GM19328 (cell line): Measurements from ENCODE around the gene AFAP1.

ENCODE experiments used
- ATAC-seq: cut with Tn5 transposase; IDR thresholded peaks from one replicate; pipeline ENCODE4 v1.9.1; 2021; ENCODE audit warnings: mild to moderate bottlenecking, moderate library complexity; ENCODE audit not compliant: unreplicated experiment

Gene AFAP1

GRCh38 chr4:7788193-7788592 is 151.5 kb downstream of the AFAP1 start:
- no peak for ATAC-seq

- no peak for ATAC-seq
Measured at GRCh38 chr4:7787681-7788141, 151.9 kb downstream of the AFAP1 start.

- ATAC-seq: no peak
Measured at GRCh38 chr4:7787067-7787466, 152.6 kb downstream of the AFAP1 start.

GRCh38 chr4:7786517-7786916 is 153.1 kb downstream of the AFAP1 start:
- ATAC-seq: no peak

- ATAC-seq: no peak
Measured at GRCh38 chr4:7786040-7786439, 153.6 kb downstream of the AFAP1 start.

- ATAC-seq: no peak
Measured at GRCh38 chr4:7785017-7785416, 154.6 kb downstream of the AFAP1 start.

GRCh38 chr4:7784131-7784870 is 155.4 kb downstream of the AFAP1 start:
- ATAC-seq: no peak

GRCh38 chr4:7783541-7783940 is 156.1 kb downstream of the AFAP1 start:
- no peak for ATAC-seq

- ATAC-seq: no peak
Measured at GRCh38 chr4:7782783-7783182, 156.9 kb downstream of the AFAP1 start.

- no peak for ATAC-seq
Measured at GRCh38 chr4:7781993-7782392, 157.7 kb downstream of the AFAP1 start.

- ATAC-seq: no peak
Measured at GRCh38 chr4:7781366-7781765, 158.3 kb downstream of the AFAP1 start.

GRCh38 chr4:7780751-7781348 is 158.8 kb downstream of the AFAP1 start:
- no peak for ATAC-seq

- ATAC-seq: no peak
Measured at GRCh38 chr4:7779432-7779768, 160.3 kb downstream of the AFAP1 start.

- no peak for ATAC-seq
Measured at GRCh38 chr4:7778510-7779431, 160.9 kb downstream of the AFAP1 start.

GRCh38 chr4:7777871-7778509 is 161.7 kb downstream of the AFAP1 start:
- ATAC-seq: no peak

- no peak for ATAC-seq
Measured at GRCh38 chr4:7777017-7777710, 162.5 kb downstream of the AFAP1 start.

GRCh38 chr4:7775396-7775795 is 164.3 kb downstream of the AFAP1 start:
- no peak for ATAC-seq

- ATAC-seq: no peak
Measured at GRCh38 chr4:7774301-7775294, 165.1 kb downstream of the AFAP1 start.

GRCh38 chr4:7773401-7774180 is 166.1 kb downstream of the AFAP1 start:
- ATAC-seq: no peak
